MCF 10A (cell line): Measurements from ENCODE around the gene POU2F2. TPM values are rescaled to one million over a fixed set of nuclear protein-coding genes. Genes with fewer than 3 reads are reported as not detected.

ENCODE experiments used
- BruUV-seq: library from RNA; stranded (reverse); fragments of 400-500 nt; replicated peaks from 2 replicates; lab custom pipeline; 2021; lab: Mats Ljungman, UMichigan
- CTCF ChIA-PET: fragments of 300-600 bp; sonication (Branson Sonifier 250); formaldehyde crosslinking; extraction: SDS; loops from one replicate; lab custom pipeline; 2021; ENCODE audit warnings: antibody characterized with exemption, inconsistent platforms; lab: Yijun Ruan, JAX
- POLR2A ChIA-PET: fragments of 300-600, 350-650 bp; sonication (Branson Sonifier 250); formaldehyde crosslinking; extraction: SDS; loops from one replicate; lab custom pipeline; 2020; ENCODE audit warnings: antibody characterized with exemption, inconsistent platforms; lab: Yijun Ruan, JAX
- DNase-seq: peaks from one replicate; pipeline ENCODE4 v3.0.0-alpha.2; 2018; ENCODE audit not compliant: unreplicated experiment
- H3K27ac Mint-ChIP-seq: one replicate; pipeline ENCODE4 v1.8.0; 2022; ENCODE audit warnings: mild to moderate bottlenecking, low read depth, mixed read lengths; ENCODE audit not compliant: unreplicated experiment
- H3K27me3 Mint-ChIP-seq: one replicate; pipeline ENCODE4 v1.8.0; 2022; ENCODE audit warnings: mixed read lengths; ENCODE audit not compliant: insufficient read depth, unreplicated experiment
- H3K36me3 Mint-ChIP-seq: one replicate; pipeline ENCODE4 v1.8.0; 2022; ENCODE audit warnings: mild to moderate bottlenecking, moderate library complexity, mixed read lengths; ENCODE audit not compliant: insufficient read depth, unreplicated experiment
- H3K4me1 Mint-ChIP-seq: one replicate; pipeline ENCODE4 v1.8.0; 2022; ENCODE audit warnings: mixed read lengths; ENCODE audit not compliant: insufficient read depth, unreplicated experiment
- H3K4me3 Mint-ChIP-seq: one replicate; pipeline ENCODE4 v1.8.0; 2022; ENCODE audit warnings: mild to moderate bottlenecking, moderate library complexity, mixed read lengths; ENCODE audit not compliant: unreplicated experiment
- H3K9me3 Mint-ChIP-seq: one replicate; pipeline ENCODE4 v1.8.0; 2022; ENCODE audit warnings: mixed read lengths; ENCODE audit not compliant: unreplicated experiment
- CTCF ChIP-seq: fragments of 200-600 bp; IDR thresholded peaks from one replicate; pipeline ENCODE4 v1.8.0; 2022; ENCODE audit warnings: antibody characterized with exemption, mild to moderate bottlenecking; ENCODE audit not compliant: unreplicated experiment
- intact Hi-C: fragments of 100-400 bp; cut with micrococcal nuclease; formaldehyde crosslinking; loops from 2 replicates; pipeline ENCODE4 v1.14.1; 2022
- total RNA-seq: library from RNA; stranded (reverse); gene quantifications from 2 replicates; pipeline ENCODE4 v1.2.3, GENCODE V29; 2022

POU2F2 gene
- total RNA-seq, 1 experiment from 2014 or later: 0.70 TPM

GRCh38 chr19:42131149-42132029, 857 bp downstream of the POU2F2 start:
- peaks cover 15% of the 10 kb centered on the region for H3K4me1 Mint-ChIP-seq
- CTCF ChIA-PET: interaction anchor here (0.6 to 5.3 kb wide), 14 partner anchors 15 to 269 kb away, joined by 3 to 61 read pairs (median 4); no protein-coding TSS in a partner anchor

GRCh38 chr19:42130254-42130573, 2.0 kb downstream of the POU2F2 start:
- Mint-ChIP-seq H3K36me3 (peaks cover 5% of the 10 kb centered on the region), H3K4me1 (peaks cover 15% of the 10 kb centered on the region), H3K9me3 (no peaks in the 10 kb centered on the region), H3K27ac (peak overlapping the region; percentile 1), H3K27me3 (no peaks in the 10 kb centered on the region), H3K4me3 (no peak overlapping the region)
- POLR2A ChIA-PET: interaction anchor here (1.4 to 2.0 kb wide), 2 partner anchors 16 to 19 kb away, joined by 4 to 12 read pairs; no protein-coding TSS in a partner anchor
- intact Hi-C loops: no loop called here
- TF ChIP-seq CTCF: no peak
- BruUV-seq: no TSS peak
- no peak for DNase-seq
- CTCF ChIA-PET: no interaction called here

More at GRCh38 chr19:42131149-42132029, 857 bp downstream of the POU2F2 start:
- no TSS peak for BruUV-seq
- Mint-ChIP-seq H3K27ac (no peak overlapping the region), H3K9me3 (no peaks in the 10 kb centered on the region), H3K36me3 (peaks cover 5% of the 10 kb centered on the region), H3K4me3 (no peak overlapping the region), H3K27me3 (no peaks in the 10 kb centered on the region)
- no peak for TF ChIP-seq CTCF
- no peak for DNase-seq
- POLR2A ChIA-PET: interaction anchor here (0.6 to 2.0 kb wide), 3 partner anchors 18 to 111 kb away, joined by 4 to 12 read pairs (median 4); partner anchors contain the start of gene GSK3A
- intact Hi-C loops: no loop called here

- peak; percentile 17 for DNase-seq
- Mint-ChIP-seq H3K4me3 (no peak overlapping the region), H3K27me3 (no peaks in the 10 kb centered on the region), H3K4me1 (peaks cover 15% of the 10 kb centered on the region), H3K36me3 (peaks cover 5% of the 10 kb centered on the region), H3K27ac (peak overlapping the region; percentile 1), H3K9me3 (no peaks in the 10 kb centered on the region)
- BruUV-seq: no TSS peak
- intact Hi-C loops: no loop called here
- ChIA-PET CTCF (interaction anchor here (1.0 to 4.0 kb wide), 3 partner anchors 19 to 116 kb away, joined by 3 to 20 read pairs (median 3); no protein-coding TSS in a partner anchor), POLR2A (interaction anchor here (0.7 to 2.0 kb wide), 5 partner anchors 15 to 152 kb away, joined by 3 to 12 read pairs (median 3); partner anchors contain the start of gene ZNF574)
- no peak for TF ChIP-seq CTCF
Observed at GRCh38 chr19:42129399-42130253, 2.6 kb downstream of the POU2F2 start.
